Measurements from ENCODE around the gene ENTR1.

ENTR1 gene, protein sequence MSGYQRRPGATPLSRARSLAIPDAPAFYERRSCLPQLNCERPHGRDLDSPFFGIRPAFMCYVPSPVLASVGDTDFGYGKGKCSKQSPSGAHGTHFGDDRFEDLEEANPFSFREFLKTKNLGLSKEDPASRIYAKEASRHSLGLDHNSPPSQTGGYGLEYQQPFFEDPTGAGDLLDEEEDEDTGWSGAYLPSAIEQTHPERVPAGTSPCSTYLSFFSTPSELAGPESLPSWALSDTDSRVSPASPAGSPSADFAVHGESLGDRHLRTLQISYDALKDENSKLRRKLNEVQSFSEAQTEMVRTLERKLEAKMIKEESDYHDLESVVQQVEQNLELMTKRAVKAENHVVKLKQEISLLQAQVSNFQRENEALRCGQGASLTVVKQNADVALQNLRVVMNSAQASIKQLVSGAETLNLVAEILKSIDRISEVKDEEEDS

DNA sequence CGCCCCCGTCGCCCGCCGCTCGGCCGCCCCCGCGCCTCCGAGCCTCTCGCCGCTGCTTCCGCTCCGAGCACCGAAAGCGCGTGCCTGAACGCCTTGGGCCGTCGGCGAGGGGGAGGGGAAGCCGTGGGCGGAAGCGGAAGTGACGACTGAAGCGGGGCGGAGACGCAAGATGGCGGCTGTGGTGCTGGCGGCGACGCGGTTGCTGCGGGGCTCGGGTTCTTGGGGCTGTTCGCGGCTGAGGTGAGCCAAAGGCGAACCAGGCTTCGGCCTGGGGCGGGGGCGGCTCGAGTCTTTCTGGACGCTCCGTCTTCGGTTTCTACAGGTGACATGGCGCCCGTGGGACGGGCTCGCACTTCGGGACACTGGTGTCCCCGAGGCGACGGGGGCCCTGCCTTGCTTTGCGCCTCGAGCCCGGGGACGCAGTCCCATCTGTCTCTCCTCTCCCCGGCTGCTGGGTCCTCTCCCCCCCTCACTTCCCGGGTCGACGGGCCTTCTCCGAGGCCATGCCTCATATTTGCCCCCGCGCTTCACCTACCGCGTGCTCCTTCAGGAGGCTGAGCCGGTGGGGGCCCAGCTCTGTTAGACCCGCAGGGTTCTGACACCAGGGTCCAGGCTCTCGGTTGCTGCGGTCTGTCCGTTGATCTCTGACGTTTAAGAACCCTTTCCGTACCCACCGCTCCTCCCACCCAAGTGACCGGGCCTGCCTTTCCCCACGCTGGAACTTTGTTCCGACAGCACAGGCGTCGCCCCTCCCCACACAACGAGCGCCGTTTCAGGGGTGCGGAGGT is at the start of gene ENTR1, which contains the start of gene PMPCA:
TSS of gene ENTR1 (minus strand) at position 115 of the 788 bp plus-strand sequence. CDS start 217 bp downstream, outside the sequence.
TSS of gene PMPCA (plus strand) at position 159 of the 788 bp plus-strand sequence. CDS start at position 170, 11 bp downstream.
- peak; percentile 86 for DNase-seq (ENCODE audit: low spot score)

DNA sequence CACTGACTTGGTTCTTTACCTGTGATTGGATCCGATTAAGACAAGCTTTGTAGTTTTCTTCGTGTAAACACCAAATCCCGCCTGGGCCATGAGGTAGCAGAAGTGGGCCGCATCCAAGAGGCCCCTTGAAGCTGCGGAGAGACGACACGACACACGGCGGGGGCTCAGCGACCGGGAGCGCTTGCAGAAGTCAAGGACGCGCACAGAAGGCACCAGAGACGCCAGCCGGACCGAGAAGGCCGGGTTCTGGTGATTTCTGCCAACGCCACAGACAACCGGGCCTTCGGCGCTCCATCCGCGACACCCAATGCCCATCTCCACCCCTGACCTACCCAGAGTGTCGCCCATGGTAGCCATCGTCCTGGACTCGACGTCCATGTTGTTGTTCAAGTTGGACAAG is 49.0 kb upstream of the ENTR1 start:
- DNase-seq (ENCODE audit: low spot score): no peak

DNA sequence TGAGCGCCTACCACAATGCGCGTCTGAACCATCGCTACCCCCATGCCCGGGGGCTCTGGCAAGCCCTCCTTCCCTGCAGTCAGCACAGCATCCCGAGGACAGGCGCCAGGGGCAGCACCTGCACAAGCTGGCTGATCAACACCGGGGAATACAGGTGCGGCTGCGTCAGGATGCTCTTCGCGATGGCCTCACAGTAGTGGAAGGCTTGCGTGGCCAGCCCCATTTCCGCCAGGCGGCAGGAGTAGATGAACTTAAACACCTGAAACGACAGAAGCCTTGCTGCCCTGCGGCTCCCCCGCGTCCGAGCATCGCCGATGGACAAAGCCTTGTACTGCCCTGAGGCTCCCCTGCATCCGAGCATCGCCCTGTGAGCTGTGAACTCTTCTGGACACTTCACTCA is 46.9 kb upstream of the ENTR1 start:
- DNase-seq (ENCODE audit: low spot score): no peak

DNA sequence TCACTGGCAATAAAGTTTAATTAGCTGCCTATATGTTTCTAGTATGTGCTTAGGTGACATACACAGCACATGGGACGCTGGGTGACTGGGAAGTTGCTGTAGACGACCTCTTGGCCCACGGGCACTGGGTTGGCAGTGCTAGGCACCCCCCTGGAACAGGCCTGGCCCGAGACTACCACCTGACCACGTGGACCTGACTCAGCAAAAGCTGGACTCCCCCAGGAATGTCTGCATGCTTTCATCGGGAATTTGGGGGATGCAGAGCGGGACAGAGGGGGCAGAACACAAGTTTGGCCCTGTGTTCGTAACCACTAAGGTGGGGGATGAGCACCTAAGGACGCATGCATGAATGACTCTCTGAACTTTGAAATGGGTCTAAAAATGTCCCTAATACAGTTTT is 45.8 kb upstream of the ENTR1 start:
- DNase-seq (ENCODE audit: low spot score): no peak

DNA sequence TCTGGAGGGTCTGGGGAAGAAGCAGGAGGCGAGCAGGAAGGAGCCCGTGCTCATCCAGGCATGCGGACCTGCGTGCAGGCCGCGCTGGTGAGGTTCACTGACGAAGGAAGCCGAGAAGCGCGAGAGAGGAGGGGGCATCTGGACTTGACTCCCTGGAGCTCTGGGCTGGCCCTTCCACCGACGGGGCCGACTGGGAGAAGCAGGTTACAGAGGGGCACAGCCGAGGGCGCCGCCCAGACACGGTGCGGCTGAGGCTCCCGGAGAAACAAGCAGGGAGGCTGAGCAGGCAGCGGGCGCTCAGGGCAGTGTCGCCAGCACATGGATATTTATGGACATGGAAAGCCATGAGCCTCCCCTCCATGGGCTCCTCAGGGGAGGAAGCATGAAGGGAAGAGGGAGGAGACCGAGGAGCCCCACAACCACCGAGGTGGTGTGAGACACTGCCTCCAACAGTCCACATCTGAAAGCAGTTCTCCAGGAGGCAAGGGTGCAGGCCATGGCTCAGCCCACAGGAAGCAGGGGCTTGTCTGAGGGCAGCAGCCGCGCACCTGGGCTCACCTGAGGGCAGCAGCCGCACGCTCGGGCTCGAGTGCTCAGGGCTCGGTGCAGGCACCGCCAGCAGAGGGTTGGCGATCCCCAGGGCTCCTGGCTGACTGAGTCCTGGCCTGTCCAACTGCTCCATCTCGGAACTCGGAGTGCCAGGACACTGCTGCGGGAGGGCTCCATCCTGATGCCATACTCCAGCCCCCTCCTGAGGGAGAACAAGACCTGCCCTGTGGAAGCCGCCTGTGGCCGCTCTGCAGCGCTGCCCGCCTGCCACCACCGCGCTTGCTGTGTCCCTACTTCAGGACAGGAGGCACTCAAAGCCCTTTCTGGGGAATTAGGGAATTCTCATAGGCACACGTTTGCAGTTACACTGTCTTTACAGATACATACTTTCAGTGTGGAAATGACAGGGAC is 44.9 kb upstream of the ENTR1 start:
- DNase-seq (ENCODE audit: low spot score): no peak

DNA sequence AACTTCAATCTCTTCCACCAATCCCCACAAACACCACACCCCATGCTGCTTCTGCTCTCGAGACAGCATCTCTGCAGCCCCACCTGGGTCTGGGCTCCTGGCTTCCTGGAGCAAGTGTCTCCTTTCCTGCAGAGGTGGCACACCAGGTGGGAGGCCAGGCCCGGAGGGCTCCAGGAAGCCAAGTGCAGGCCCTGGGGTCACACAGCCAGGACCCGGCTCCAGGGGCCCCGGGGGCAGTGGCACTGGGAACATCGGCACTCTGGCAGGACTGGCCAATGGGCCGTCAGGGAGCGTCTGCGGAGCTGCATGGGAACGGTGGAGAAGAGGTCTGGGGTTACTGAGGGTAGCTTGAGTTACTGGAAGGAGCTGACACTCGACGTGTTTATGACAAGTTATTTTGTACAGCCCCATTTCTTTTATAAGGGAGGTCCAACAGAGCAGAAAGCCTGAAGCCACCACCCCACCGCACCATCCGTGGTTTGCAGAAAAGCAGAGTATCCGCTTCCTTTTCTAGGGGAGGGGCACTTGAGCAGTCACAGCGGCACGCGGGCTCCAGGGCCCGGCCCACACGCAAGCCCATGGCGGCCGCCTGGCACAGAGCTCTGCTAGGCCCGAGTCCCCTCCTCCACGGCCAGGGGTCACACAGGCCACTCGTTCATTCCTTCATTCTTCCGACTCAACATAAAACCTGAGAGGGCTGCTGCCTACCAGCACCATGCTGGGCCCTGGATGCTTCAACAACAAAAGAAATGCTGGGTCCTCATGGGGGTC is 43.8 kb upstream of the ENTR1 start:
- DNase-seq (ENCODE audit: low spot score): no peak

DNA sequence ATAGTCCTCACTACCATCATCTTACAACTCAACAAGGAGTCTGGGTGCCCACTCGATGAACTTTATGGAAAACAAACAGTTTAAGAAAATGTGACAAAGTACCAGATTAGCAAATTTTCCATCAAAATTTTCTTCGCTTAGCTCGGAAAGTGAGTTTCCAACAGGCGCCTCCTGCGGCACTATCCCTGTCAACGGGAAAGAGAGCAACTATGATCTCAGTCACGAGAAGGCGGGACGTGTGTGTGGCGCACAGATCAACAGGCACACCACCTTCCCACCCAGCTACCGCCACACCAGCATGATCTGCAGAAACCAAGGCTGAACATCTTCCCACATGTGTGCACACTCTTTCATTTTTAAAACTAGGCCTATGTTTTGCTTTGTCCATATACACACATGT is 42.9 kb upstream of the ENTR1 start:
- DNase-seq (ENCODE audit: low spot score): no peak

DNA sequence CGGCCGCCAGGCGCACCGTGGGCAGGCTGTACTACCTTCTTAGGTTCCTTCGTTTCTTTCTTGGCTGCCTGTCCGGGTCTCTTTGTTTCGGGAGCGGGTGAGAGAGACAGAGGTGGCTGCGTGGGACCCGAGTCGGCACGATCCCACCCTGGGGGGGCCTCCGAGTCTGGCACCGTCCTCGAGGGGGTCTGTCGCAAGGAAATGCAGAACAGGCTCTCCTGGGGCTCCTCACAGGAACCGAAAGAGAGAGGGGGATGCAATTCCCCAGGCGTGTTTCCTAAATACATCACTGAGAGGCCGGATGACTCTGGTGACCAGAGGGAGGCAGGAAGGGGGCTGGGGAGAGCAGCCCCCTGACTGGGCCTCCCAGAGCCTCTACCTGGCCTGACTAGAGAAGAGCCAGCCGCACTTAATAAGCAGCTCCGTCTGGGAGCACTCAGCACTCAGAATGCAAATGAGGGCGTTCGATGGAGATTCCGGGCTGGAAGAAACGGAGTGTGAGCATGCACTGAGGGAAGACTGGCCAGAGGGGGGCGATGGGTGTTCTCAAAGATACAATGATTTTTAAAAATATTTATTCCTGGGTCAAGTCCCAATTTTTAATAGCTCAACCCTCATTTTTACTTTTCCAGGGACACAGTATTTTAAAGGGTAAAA is 40.9 kb upstream of the ENTR1 start:
- DNase-seq (ENCODE audit: low spot score): no peak

DNA sequence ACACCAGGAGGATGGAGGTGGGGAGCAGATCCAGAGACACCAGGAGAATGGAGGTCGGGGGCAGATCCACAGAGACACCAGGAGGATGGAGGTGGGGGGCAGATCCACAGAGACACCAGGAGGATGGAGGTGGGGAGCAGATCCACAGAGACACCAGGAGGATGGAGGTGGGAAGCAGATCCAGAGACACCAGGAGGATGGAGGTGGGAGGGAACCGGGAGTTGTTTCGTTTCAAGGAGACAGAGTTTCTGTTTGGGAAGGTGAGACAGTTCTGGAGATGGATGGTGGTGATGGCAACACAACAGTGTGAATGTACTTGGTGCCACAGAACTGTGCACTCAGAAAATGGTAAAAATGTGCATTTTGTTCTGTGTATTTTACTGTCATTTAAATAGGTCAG is 38.2 kb upstream of the ENTR1 start:
- DNase-seq (ENCODE audit: low spot score): no peak

DNA sequence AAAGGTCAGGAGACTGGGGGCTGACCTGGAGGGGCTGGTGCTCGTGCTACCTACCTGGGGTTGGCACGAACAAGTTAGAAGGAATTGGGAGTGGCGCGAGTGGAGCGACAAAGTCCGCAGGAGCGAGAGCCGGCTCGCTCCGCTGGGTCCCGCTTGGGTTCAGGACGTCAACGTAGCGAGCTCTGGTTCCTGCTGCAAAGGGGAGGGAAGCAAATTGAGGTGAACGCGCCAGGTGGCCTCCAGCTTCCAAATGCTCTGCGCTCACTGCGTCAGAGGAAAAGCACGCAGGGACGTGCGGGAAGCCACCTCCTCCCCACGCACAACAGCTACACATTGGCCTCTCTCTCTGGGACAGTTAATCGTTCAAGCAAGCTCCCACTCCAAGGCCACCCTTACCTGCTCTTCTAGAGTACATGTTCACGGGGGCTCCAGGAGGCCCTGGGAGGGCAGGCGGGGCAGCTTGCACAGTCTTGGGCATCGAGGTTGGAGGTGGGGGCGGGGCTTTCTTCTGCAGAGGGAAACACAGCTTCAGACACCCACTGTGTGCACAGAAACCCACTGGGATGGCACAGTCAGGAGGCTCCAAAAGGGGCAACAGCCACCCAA is 36.9 kb upstream of the ENTR1 start:
- no peak for DNase-seq (ENCODE audit: low spot score)

DNA sequence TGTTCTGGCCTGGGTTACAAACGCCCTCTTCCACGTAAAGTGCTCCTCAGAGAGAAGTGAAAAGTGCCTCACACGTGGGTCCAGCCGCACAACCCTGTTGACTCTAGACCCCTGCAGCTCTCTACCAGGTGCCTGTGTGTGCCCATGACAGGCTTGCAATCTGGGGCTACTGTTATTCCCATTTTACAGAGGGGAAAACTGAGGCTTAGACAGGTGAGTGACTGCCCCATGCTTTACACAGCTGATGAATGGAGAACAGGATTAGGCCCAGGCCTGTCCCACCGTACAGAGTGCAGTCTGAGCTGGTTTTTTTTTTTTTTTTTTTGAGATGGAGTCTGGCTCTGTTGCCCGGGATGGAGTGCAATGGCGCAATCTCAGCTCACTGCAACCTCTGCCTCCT is 35.4 kb upstream of the ENTR1 start:
- DNase-seq (ENCODE audit: low spot score): no peak

DNA sequence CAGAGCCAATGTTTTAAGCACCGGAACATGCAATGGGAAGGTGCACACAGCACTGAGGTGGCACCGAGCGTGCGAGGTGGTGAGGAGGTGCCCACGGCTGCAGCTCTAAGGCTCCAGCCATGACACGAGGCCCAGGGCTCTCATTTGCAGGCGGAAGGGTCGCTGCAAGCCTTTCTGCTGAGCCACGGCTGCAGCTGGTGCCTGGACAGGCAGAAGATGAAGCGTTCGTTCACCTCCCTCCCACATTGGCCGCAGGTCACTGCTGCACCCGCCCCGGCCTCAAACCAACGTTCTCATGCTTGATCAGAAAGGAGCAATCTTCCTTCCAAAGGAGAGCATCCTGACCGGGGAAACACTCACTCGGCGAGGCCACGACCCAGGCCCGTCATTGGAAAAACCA is 33.7 kb upstream of the ENTR1 start:
- DNase-seq (ENCODE audit: low spot score): no peak

DNA sequence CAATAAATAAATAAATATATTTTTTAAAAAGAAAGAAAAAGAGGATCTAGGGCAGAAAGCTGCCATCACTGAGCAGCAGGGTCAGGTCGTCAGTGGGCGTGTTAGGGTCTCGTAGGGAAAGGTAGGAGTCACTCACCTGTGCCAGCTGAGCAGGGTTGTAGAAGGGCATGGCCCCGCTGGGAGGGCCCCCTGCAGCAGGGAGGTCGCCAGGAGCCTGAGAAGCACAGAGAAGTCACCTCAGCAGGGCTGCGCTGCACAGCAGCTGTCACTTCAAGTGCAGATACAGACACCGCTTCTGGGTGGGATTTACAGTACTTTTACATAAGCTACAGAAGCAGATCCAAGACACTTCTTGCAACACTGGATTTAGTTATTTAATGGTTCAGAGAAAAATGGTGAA is 33.3 kb upstream of the ENTR1 start:
- DNase-seq (ENCODE audit: low spot score): no peak

DNA sequence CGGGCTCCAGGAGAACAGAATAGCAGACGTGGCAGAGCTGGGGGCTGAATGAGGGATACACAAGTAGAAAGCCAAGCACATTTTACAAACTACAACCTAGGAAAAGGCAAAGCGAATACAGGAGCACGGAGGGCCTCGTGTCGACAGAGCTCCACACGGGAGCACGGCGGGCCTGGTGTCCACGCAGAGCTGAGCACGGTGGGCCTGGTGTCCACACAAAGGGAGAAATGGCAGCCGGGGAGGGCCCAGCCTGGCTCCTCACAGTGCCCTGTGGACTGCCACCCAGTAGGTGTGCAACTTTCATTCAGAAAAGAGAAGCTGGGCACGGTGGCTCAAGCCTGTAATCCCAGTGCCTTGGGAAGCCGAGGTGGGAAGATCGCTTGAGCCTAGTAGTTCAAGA is 32.7 kb upstream of the ENTR1 start:
- DNase-seq (ENCODE audit: low spot score): no peak

DNA sequence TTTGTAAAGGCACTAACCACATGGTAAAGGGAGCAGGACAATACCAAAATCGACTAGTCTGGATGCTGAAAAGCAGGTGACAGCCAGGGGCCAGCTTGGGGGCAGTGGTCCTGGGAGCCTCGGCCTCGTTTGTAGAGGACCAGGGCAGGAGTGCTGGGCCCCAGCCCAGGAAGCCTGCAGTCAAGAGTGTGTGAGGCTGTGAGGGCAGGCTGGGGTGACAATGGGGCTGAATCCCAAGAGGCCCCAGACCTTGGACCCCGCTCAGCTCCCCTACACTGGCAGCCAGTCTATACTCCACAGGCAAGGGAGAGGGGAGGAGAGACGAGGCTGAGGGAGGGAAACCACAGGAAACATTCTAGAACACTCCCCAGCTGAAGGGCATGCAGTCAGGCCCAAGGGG is 31.9 kb upstream of the ENTR1 start:
- no peak for DNase-seq (ENCODE audit: low spot score)

DNA sequence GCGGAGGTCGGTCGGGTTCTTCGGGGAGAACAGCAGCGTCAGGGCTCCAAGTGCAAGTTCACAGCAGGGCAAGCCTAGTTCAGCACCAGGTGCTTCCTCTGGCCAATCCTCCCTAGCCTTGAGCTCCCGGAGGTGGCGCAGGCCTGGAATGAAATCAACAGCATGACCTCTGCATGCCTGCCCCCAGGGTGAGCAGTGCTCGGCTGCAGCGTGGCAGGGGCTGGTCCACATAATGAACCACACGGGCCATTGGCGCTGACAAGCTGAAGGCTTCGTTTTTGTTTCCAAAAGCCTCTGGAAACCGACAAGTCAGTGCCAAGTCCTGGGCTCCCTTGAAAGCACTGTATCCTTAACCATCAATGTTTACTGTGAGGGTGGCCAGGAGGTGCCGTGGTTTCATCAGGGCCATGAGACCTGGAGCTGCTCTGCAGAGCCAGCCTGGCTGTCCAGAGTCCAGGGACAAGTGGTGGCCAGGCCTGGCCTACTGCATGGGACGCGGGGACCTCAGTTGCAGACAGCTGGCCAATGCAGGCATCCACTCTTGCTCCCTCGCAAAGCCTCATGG is 31.3 kb upstream of the ENTR1 start:
- DNase-seq (ENCODE audit: low spot score): no peak

DNA sequence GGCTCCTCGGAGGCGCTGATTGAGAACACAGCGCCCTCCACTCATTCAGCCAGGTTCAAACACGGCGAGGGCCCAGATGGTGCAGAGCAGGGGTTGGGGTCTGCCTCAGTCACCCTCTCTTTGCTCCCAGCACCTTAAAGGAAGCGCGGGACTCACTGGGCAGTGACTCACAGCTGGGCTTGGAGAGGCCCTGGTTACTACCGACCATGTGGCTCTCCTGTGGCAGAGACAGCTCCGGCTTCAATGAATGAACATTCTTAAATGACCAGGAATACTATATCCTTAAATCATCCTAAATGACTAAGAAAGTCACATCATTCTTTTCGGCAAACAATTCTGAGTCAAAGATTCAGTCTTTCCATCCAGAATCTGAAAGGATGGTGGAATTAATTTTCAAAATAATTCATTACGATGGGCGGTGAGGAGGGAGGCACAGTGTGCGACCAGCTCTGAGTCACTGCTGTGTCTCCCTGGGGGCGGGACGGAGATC is 30.8 kb upstream of the ENTR1 start:
- no peak for DNase-seq (ENCODE audit: low spot score)

DNA sequence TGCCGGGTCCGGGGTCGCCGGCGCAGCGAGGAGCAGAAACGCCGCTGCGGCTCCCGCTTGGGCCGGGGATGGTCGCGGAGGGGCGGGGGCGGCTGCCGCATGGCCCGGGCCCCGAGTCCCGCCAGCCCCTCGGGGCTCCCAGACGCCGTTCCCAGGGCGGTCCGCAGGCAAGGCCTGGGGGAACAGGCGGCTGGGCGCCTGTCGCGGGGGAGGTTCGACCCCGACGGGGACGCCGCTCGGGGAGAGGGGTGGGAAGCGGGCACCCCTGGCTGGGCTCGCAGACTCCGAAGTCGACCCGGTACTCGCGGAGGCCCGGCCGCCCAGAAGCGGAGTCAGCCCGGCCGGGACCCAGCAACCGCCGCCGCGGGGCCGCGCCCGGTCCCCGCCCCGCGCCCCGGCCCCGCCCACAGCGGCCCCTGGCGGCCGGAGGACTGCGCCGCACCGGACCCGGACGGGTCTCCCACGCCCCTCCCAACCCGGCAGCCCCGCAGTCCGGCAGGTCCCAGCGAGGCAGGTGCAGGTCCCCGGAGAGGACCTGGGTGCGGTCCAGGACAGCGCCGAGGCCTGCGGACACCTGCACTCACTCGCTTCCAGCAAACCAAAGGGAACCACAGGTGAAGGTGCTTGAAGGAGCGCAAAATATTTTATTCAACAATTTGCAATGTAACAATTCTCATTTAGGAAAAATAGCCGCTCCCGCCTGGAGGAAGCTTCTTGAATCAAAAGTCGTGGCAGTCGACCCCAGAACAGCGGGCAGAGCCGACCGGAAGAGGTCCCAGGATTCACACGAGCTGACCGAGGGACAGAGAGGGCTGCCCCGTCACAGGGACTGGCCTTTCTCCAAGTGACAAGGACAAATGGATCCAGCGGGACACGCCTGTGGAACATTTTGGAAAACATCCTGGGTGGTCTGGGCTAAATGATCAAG is 29.3 kb upstream of the ENTR1 start, which contains the start of gene INPP5E:
TSS of gene INPP5E (minus strand) at position 365 of the 928 bp plus-strand sequence. CDS start 426 bp downstream, outside the sequence.
- peak; percentile 50 for DNase-seq (ENCODE audit: low spot score)

All from globus pallidus (tissue), 1 donor.